SIG-M5 (cell line): ENCODE results near the gene RAP1A.
"Not testable (repeated sequence)": the region's sequence is repeated elsewhere in the genome, so short reads cannot be mapped to it uniquely, and the experiment has no call there.

ENCODE experiments used
- DNase-seq: peaks from one replicate; lab custom pipeline; 2025; lab: John Stamatoyannopoulos, UW

RAP1A gene

DNA sequence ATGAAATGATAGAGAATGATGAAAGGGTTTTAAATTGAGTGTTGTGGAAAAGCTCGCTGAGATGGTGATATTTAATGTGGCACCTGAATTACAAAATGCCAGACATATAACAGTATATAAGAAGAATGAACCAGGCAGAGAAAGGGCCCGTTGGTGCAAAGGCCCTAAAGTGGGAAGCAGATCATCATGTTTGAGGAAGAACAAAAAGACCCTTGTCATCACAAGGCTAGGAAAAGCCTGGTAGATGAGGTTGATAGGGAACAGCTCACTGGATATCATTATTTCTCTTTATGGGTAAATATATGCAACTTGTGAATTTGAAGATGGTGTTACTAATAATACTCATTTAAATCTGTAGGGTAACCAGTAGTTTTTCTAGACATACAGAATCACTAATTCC is 11.0 kb downstream of the RAP1A start:
- DNase-seq, result no peak

DNA sequence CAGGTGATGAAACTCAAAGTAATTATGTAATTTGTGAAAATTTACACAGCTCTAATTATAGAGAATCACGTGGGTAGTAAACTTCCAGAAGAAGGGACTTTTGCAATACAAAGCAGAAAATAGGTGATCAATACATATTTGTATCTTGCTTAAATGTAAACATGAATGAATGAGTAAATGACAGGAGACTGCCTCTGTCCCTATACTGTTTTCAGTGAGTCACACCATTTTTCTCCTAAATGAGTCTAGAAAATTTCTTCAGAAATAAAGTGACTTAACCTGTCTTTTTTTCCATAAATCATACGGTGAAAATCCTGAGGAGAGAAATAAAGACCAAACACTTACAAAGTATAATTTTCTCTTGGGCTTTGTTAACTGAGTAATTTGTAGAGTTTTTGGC is 11.9 kb downstream of the RAP1A start:
- DNase-seq, result no peak

DNA sequence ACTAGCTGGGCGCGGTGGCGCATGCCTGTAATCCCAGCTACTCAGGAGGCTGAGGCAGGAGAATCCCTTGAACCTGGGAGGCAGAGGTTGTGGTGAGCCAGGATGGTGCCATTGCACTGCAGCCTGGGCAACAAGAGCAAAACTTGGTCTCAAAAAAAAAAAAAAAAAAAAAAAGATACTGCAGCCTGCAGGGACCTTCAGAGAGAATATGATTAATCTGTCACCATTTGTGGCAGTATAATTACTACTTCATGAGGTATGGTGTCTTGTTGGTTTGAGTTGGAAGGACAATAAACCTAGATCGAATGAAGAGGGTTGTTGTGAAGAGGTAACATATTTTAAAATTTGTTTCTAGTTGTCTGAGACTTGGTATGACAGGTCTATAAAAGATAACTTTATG is 13.2 kb downstream of the RAP1A start:
- not testable (repeated sequence) for DNase-seq

DNA sequence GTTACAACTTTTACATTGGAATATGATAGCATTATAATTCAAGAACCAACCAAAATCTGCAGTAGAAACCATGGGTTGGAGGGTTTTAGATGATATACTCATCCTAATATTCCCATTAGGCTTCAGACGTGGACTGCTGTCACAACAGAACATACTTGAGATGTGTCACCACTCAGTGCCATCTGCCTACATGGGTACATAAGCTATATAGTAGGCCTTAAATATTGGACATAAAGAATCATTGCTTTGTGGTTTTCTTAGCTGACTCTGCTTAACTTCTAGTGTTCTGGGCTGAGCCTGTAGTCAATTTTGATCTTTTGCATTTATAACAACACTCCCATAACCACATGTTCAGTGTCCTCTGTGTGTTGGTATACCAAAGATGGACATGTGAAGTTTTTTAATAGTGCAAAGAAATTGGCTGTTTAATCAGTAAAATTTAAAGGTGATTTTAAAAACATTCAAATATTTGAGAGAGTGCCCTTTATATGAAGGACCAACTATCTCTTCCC is 14.2 kb downstream of the RAP1A start:
- DNase-seq, result no peak

DNA sequence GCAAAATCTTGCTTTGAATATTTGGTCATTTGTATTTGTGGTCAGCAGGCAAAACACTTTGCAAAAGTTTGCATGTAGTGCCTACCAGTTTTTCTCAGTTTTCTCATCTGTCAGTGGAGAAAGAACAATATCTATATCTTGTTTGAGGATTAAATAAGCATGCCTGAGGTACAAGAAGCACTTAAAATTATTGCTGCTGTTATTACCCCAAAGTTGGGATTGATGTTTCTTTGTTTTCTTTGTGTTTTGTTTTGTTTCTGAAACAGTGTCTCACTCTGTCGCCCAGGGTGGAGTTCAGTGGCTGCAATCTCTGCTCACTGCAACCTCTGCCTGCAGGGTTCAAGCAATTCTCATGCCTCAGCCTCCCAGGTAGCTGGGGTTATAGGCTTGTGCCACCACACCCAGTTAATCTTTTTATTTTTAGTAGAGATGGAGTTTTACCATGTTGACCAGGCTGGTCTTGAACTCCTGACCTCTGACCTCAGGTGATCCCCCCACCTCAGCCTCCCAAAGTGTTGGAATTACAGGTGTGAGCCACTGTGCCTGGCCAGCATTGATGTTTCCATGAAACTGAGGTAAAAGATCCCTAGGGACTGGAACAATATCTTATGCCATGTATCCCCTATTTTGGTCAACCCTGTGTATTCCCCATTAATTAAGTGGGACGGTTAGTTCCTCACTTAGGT is 15.9 kb downstream of the RAP1A start:
- DNase-seq, result no peak

DNA sequence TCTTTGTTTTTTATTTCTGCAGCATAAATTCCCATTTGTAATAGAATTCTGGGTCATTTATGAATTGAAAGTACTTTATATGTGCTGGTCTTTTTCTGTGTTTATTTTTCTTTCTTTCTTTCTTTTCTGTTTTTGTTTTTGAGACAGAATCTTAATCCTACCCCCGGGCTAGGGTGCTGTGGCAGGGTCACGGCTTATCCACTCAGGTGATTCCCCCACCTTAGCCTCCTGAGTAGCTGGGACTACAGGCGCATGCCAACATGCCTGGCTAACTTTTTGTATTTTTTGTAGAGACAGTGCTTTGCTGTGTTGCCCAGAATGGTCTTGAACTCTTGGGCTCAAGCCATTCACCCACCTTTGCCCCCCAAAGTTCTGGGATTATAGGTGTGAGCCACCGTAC is 18.7 kb downstream of the RAP1A start:
- DNase-seq, result no peak

DNA sequence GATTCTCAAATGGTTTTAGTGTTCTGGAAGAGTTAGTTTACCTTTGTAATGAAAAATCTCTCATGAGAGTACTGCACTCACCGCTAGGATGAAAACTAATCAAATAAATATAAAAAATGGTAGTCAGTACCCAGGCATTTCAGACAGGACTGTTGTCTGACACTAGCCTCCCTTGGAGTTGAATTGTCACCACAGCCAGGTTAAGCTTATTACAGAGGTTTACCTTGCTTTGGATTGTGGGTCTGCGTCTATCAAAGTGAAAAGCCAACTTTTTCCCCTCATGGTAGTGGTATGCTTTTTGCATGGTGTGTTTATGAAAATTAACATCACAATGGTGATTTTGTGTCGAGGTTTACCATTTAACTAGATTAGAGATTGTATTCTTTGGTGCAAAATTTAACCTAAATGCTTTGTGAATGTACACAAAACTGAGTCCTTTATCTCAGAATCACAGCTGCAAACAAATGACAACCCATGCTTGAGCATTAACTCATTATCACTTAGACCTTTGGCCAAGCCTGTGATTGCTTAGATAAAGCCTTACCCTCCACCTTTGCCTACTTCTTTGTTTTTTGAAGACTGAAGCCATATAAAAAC is 20.1 kb downstream of the RAP1A start:
- no peak for DNase-seq

DNA sequence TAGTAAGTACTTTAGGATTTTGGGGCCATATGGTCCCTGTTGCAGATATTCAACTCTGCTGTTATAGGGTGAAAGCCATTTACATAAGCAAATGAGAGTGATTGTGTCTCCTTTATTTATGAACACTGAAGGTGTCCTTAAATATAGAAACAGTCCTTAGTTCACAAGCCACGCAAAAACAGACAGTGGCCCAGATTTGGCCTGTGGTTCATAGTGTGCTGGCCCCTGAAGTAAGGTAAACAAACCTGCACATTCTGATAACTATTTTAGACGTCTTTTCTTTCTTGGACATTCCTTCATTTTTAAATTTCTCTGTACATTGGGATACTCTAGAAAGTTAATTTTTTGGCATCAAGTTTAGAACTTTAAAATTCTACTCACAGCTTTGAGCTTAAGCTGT is 23.5 kb downstream of the RAP1A start:
- DNase-seq, result no peak

DNA sequence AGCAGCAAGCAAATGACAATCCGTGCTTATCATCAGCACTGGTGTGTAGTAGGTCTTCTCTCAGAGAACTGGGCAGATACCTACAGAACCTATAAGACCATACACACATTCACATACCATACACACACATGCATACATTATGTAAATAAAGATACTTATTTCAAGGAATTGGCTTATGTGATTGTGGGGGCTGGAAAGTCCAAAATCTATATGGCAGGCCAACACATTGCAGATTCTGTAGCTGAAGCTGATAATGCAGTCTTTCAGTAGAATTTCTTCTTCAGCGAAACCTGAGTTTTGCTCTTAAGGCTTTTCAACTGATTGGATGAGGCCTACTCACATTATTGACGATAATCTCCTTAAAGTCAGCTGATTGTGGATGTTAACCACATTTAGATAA is 24.1 kb downstream of the RAP1A start:
- DNase-seq, result no peak

DNA sequence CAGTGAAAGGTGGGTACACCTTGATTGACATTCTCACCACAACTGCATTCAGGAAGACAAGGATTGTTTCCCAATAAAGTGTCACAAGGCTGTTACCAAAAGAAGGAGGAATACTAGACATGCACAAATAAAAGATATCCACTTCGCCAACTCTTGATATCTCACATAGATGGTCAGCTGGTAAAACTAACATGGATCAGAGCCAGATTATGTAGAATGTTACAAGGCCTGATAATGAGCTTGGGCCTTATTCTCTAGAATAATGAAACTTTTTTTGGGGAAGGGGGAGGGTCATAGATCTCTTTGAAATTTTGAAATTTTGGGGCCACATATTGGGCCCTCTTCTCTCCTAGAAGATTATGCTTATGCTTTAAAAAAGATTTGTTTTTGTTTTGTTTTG is 24.9 kb downstream of the RAP1A start:
- no peak for DNase-seq

DNA sequence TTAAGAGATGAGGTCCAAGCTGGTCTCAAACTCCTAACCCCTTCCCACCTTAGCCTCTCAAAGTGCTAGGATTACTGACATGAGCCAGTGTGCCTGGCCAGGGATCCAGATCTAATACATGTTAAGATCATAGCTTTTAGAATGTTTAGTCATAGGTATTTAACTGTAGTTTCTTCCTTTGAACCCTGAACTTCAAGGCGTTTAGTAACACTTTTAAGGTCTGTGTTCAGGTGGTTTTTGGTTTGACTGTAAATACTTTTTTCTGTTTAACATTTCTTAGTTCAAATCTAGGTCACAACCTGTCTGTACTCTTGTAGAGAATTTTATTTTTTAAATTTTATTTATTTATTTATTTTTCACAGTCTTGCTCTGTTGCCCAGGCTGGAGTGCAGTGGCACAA is 28.1 kb downstream of the RAP1A start:
- DNase-seq, result no peak

DNA sequence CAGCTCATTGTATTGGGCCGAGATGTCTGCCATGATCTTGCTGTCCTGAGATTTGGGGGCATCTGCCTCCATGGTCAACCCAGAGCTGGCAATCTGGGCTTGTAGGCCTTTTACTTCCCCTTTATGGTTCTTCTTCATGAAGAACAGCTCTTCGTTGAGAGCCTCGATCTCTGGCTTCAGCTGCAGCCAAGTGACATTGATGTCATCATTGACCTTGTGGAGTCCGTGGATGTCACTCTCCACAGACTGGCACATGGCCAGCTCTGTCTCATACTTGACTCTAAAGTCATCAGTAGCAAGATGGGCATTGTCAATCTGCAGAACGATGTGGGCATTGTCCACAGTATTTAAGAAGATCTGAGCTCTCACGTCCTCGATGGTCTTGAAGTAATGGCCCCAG is 29.2 kb downstream of the RAP1A start:
- no peak for DNase-seq

DNA sequence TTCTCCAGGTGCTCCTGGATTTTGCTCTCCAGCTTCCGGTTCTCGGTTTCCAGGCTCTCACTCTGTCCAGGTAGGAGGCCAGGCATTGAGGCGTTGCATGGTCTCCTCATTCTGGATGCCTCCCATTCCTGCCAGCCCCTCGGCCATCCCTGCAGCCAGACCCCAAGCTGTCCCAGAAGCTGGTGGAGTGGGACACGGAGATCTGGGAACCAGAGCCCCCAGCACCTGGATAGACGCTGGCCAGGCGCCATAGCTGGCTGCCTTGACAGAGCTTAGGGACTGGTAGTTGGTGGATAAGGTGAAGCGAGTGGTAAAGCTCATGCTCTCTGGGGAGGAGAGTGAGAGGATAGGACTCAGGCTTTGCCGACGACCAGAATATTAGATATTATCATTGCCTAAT is 29.6 kb downstream of the RAP1A start:
- DNase-seq, result no peak

DNA sequence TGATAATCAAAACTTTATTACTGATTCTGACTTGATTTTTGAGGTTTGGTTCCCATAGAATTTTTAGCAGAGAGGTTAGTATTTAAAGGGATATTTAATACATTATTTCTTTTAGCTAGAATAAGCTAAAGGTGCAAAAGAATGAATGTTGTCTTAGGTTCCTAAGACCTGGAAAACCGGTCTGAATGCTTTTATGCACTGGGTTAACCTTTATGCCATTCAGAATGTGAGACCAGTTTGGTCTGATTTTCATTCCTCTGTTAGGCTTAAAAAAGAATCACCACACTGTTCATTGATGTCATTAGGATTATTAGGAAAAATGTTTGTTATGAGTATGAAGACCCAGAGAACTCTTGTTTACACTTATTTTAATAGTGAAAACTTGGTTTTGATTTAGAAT is 30.1 kb downstream of the RAP1A start:
- no peak for DNase-seq

DNA sequence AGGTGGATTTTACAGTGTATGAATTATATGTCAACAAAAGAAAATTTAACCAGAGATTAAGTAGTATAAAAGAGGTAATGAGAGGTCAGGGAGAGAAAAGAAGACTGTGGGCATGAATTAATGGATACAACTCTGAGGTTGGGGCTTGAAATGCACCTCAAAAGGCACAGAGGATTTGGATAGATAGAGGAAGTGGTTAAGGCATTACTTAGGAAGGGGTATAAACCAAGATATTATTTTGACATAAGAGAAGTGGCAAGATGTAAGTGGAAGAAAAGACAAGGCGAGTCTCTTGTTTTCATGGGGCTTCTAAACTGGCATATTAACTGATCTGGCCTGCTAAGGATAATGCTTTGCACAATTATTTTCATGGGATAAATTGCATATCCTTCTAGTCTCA is 34.1 kb downstream of the RAP1A start:
- DNase-seq, result no peak

DNA sequence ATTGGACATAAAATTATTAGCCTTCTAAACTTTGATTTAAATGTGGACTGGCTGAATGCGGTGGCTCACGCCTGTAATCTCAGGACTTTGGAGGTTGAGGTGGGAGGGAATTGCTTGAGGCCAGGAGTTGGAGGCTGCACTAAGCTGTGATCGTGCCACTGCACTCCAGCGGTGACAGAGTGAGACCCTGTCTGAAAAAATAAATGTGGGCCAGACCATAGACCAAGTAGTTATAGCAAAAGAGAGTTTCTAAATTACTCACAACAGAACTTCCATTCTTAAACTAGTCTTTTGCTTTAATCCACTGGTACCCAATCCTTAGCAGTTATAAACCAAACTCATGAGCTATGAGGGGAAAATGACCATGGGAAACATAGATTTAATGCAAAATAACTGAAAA is 35.2 kb downstream of the RAP1A start:
- DNase-seq, result no peak

DNA sequence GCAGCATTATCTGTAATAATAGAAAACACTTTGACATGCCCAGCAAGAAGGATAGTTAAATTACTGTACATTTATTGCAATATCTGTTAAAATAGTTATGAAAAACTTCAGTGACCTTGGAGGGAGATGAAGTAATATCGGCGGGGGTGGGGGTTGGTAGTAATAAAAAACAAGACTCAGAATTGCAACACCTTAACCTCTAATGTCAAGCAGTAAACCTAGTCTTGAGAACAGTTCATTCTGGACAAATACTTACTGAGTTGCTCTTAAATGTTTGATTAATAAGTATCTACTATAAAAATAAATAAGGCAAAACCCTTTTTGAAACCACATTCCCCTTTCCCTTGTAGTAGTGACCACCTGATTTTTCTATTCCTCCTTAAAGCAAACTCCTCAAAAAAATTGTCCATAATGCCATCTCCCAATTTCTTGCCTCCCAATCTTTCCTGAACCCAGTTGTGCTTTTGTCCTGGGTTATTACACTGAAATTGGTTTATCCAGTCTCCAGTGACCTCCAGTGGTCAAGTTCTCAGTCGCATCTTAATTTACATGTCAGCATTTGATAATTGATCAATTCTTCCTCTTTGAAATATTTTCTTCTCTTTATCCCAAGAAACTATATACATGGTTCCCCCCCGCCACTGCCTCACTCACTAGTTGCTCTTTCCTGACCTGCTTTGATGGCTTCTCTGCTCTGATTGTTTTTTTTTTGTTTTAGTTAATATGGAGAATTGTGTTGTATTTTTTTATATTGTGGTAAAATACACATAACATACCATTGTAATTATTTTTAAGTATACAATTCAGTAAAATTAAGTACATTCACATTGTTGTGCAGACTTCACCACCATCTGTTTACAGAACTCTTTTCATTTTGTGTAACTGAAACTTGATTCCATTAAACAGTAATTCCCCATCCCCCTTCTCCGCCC is 36.8 kb downstream of the RAP1A start:
- DNase-seq, result no peak

DNA sequence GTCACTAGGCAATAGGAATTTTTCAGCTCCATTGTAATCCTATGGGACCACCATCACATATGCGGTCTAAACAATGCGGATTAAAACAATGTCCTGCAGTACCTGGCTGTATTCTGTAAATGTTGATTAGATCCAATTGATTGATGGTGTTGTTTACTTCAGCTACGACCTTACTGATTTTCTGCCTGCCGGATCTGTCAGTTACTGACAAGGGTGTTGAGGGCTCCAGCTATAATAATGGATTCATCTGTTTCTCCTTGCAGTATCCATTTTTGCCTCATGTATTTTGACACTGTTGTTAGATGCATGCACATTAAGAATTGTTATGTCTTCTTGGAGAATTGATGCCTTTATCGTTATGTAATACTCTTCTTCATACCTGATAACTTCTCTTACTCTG is 39.0 kb downstream of the RAP1A start:
- DNase-seq, result no peak

DNA sequence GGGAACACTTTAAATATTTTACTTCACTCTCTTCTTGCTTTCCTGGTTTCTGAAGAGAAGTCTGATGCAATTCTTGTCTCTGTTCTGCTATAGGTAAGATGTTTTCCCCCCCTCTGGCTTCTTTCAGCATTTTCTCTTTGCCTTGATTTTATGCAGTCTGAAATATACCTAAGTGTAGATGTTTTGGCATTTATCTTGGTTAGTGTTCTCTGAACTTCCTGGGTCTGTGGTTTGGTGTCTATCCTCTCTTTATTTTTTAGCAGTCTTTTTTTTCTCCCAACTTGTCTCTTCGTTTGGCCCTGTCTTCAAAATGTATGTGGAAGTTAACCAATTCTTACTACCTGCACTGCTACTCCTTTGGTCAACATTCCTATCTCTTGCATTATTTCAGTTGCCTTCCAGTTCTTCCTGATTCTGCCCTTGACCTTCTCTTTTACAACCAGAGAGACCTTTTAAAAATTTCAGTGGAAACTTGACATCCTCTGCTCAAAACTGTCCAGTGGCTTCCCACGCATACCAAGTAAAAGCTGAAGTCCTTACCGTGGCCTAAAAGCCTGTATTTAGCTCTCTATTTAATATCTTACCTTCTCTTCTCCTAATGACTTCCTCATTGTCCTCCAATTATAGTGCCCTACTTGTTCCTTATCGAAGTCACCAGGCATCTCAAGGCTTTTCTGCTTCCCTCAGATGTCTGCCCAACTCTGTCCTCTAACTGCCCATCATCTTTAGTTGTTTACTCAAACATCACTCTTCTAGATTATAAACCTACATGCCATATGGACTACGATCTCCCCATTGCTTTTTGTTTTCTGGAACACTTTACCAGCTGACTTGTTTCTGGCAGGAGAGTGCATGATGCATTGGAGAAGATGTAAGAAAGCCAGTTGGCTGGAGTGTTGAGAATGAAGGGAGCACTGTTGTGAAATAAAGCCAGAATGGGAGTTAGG is 40.9 kb downstream of the RAP1A start:
- DNase-seq, result no peak

DNA sequence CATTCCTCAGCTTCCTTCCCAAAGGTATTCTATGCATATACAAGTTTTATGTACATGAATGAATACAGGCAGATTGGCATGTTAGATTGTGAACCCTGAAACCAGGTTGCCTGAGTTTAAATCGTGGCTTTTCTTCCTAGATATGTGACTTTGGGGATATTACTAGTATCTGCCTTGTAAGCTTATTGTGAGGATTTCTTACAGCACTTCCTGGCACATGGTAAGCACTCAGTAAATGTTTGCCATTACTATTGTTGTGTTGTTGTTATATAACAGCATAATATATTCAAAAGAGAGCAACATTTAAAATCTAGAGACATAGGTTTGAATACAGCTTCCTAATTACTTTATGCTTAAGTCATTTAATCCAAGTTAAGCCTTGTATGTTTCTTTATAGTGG is 45.1 kb downstream of the RAP1A start:
- DNase-seq, result no peak

DNA sequence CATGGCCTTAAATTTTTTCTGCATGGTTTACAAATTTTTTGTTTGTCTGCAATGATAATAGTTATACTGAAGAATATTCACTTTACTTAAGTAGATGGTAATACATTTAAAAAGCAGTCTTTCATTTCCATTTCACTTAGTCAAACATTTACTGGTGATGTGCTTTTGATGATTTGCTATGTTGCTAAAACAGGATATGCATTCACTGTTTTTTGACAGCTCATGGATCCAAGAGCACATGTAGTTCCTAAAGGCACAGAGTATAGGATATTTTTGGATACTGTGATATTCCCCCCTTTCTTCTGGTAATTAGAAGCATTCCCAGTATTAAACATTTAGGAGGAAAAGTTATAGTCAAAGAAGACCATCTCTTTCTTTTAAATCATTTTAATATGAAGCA is 45.9 kb downstream of the RAP1A start:
- DNase-seq, result no peak

DNA sequence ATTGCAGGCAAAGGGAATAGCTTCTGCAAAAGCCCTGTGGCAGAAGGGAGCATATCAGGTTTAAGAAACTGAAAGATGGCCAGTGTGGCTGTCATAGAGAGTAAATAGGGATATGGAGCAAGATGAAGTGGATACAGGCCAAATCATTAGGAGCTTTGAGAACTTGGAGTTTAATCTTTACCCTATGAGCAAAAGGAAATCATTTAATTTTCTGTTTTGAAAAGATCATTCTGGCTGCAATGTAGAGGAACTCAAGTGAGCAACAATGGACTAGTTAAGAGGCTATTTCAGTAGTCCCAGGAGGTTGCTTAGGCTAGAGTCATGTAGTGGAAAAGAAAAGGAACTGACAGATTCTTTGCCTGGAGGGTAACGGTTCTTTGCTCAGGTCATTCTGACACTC is 47.2 kb downstream of the RAP1A start:
- DNase-seq, result no peak
